Esophagus squamous epithelium (tissue), 4 donors: ENCODE results near the gene ACACA.

Experiments
- POLR2A ChIP-seq, 4 donors: fragments of 450-650 bp; IDR thresholded peaks; one replicate each; pipeline ENCODE4 v1.6.1; 2017; ENCODE audit warnings: antibody characterized with exemption in 4 of 4, mild to moderate bottlenecking in 4 of 4, moderate library complexity in 3 of 4
- TF ChIP-seq, protein P1 (sequence below), 6 experiments: fragments of 450-650 bp in 4 of 6; fragments of 200-600 bp in 2 of 6; sonication (generic) in 2 of 6; IDR thresholded peaks; one replicate each; pipeline ENCODE4 v1.5.1; 2016 to 2019; ENCODE audit warnings: antibody characterized with exemption in 6 of 6, mild to moderate bottlenecking in 4 of 6, moderate library complexity in 4 of 6

DNA sequence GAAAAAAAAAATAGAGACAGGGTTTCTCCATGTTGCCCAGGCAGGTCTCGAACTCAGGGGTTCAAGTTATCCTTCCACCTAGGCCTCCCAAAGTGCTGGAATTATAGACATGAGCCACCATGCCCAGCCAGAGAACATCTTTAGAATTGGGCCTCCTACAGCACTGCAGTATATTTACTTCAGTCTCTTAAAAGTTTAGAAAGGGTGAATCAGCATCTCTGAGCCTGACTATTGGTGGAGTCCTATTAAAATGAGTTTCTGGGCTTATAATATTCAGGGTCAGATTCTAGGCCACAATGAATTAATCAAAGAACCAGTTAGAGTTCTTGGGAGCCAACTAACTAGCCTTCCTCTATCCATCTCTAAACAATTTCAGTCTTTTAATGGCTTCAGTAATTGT is 22.8 kb upstream of the ACACA start:
- TF ChIP-seq, protein P1, sequence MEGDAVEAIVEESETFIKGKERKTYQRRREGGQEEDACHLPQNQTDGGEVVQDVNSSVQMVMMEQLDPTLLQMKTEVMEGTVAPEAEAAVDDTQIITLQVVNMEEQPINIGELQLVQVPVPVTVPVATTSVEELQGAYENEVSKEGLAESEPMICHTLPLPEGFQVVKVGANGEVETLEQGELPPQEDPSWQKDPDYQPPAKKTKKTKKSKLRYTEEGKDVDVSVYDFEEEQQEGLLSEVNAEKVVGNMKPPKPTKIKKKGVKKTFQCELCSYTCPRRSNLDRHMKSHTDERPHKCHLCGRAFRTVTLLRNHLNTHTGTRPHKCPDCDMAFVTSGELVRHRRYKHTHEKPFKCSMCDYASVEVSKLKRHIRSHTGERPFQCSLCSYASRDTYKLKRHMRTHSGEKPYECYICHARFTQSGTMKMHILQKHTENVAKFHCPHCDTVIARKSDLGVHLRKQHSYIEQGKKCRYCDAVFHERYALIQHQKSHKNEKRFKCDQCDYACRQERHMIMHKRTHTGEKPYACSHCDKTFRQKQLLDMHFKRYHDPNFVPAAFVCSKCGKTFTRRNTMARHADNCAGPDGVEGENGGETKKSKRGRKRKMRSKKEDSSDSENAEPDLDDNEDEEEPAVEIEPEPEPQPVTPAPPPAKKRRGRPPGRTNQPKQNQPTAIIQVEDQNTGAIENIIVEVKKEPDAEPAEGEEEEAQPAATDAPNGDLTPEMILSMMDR (IDR thresholded peaks at IDR 0.05), result no peak
- no peak for TF ChIP-seq POLR2A (IDR thresholded peaks at IDR 0.05)
